Left lung (tissue), 10 donors: ENCODE results near the gene LEFTY2. TPM values are rescaled to one million over a fixed set of nuclear protein-coding genes. Genes with fewer than 3 reads are reported as not detected.

Source experiments
- ATAC-seq: fragments of 200-7000 bp; cut with Tn5 transposase; one replicate; pipeline ENCODE4 v1.9.1; 2020; ENCODE audit warnings: moderate library complexity
- DNase-seq, 4 donors: peaks; one replicate each; pipeline ENCODE4 v3.0.0-alpha.2; 2013 to 2020
- H3K27ac ChIP-seq, 2 donors: fragments of 200-600 bp; sonication (generic) in 1 of 2; one replicate each; pipeline versions ENCODE4 v1.5.0 to v1.8.0; 2020 to 2021
- H3K27me3 ChIP-seq, 2 donors: fragments of 200-600 bp; sonication (generic) in 1 of 2; one replicate each; pipeline versions ENCODE4 v1.5.0 to v1.8.0; 2020 to 2021
- H3K36me3 ChIP-seq, 2 donors: fragments of 200-600 bp; sonication (generic) in 1 of 2; one replicate each; pipeline versions ENCODE4 v1.5.0 to v1.8.0; 2020 to 2021
- H3K4me1 ChIP-seq, 2 donors: fragments of 200-600 bp; one replicate each; pipeline ENCODE4 v1.8.0; 2021
- H3K4me3 ChIP-seq, 2 donors: fragments of 200-600 bp; sonication (generic) in 1 of 2; one replicate each; pipeline versions ENCODE4 v1.5.0 to v1.8.0; 2020 to 2021; ENCODE audit warnings: mild to moderate bottlenecking in 1 of 2
- H3K9me3 ChIP-seq, 2 donors: fragments of 200-600 bp; sonication (generic) in 1 of 2; one replicate each; pipeline versions ENCODE4 v1.5.0 to v1.8.0; 2020 to 2021
- intact Hi-C, 2 donors: fragments of 100-400 bp; cut with DNase I; formaldehyde crosslinking; loops; one replicate each; pipeline versions ENCODE4 v1.11.2 to v1.14.2; 2022
- polyA plus RNA-seq, 6 donors: library from polyadenylated mRNA; unstranded; fragments of 120-200 nt; gene quantifications; one replicate each; pipeline ENCODE4 v1.2.1, GENCODE V29; 2013; ENCODE audit not compliant: insufficient read length in 6 of 6
- total RNA-seq, 2 donors: library from RNA; stranded (reverse); fragmentation: NEBNext Ultra II Directional; extraction: Animal tissue kit (Norgen Biotek cat#: 25700); gene quantifications; one replicate each; pipeline ENCODE4 v1.2.1, GENCODE V29; 2021
- TF ChIP-seq, protein P1 (sequence below), 2 donors: fragments of 200-600 bp; sonication (generic) in 1 of 2; IDR thresholded peaks; one replicate each; pipeline versions ENCODE4 v1.5.0 to v1.8.0; 2021; ENCODE audit warnings: antibody characterized with exemption in 2 of 2
- donor health status: DM: no; HTN: yes; CAD: no.
- donor health status: DM: no; HTN: no; CAD: no.

The LEFTY2 gene
- total and polyA plus RNA-seq, 8 donors = 0.17 to 2.4 (median 1.3) TPM; not detected in 1

DNA sequence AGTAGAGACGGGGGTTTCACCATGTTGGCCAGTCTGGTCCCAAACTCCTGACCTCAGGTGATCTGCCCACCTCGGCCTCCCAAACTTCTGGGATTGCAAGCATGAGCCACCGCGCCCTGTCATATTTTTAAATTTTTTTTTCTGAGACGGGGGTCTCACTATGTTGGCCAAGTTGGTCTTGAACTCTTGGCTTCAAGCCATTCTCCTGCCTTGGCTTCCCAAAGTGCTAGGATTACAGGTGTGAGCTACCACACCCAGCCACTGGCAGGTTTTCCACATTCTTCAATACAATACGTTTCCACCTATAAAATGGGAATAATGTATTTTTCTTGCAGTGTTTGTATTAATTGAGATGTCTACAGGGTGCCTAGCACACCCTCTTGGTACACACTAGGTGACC, 48.7 kb downstream of the LEFTY2 start:
- H3K4me3 ChIP-seq = no peak overlapping the region
- ATAC-seq (no peak), DNase-seq (no peak)
- TF ChIP-seq, protein P1, sequence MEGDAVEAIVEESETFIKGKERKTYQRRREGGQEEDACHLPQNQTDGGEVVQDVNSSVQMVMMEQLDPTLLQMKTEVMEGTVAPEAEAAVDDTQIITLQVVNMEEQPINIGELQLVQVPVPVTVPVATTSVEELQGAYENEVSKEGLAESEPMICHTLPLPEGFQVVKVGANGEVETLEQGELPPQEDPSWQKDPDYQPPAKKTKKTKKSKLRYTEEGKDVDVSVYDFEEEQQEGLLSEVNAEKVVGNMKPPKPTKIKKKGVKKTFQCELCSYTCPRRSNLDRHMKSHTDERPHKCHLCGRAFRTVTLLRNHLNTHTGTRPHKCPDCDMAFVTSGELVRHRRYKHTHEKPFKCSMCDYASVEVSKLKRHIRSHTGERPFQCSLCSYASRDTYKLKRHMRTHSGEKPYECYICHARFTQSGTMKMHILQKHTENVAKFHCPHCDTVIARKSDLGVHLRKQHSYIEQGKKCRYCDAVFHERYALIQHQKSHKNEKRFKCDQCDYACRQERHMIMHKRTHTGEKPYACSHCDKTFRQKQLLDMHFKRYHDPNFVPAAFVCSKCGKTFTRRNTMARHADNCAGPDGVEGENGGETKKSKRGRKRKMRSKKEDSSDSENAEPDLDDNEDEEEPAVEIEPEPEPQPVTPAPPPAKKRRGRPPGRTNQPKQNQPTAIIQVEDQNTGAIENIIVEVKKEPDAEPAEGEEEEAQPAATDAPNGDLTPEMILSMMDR (IDR thresholded peaks at IDR 0.05) = no peak
- H3K4me1 ChIP-seq = peaks cover 0 to 10% of the 10 kb centered on the region in 2 donors
- H3K27ac ChIP-seq = no peak overlapping the region
- H3K36me3 ChIP-seq = no peaks in the 10 kb centered on the region
- H3K9me3 ChIP-seq = no peaks in the 10 kb centered on the region
- intact Hi-C loops = no loop called here
- peaks cover 0 to 6% of the 10 kb centered on the region in 2 donors for H3K27me3 ChIP-seq

DNA sequence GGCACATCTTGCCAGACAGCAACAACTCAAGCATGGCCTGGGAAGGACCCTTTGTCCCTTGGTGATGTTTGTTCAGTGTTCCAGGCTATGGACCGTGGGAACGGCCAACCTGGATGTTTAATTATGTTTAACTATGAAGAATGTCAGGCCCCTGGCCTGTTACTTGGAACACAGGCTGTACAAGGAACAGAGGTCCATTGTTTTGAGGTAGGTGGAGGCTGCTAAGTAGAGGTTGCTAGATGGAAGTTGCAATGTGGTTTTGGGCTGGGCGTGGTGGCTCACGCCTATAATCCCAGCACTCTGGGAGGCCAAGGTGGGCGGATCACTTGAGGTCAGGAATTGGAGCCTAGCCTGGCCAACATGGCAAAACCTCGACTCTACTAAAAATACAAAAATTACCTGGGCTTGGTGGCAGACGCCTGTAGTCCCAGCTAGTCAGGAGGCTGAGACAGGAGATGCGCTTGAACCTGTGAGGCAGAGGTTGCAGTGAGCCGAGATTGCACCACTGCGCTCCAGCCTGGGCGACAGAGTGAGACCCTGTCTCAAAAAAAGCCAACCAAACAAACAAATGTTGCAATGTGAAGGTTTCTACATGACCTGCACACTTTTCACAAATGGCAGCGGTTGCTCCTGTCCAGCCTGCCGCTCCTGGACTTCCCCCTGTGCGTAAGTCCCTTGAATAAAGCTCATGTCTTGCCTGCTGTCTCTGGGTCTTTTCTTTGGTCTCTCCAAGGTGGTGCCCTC, 49.6 kb downstream of the LEFTY2 start:
- intact Hi-C loops = no loop called here
- DNase-seq = no peak
- Histone ChIP-seq H3K27me3 (peaks cover 0 to 6% of the 10 kb centered on the region in 2 donors), H3K9me3 (no peaks in the 10 kb centered on the region), H3K27ac (no peak overlapping the region), H3K4me1 (peaks cover 0 to under 1% of the 10 kb centered on the region in 2 donors), H3K4me3 (no peak overlapping the region), H3K36me3 (no peaks in the 10 kb centered on the region)
- TF ChIP-seq, protein P1 (IDR thresholded peaks at IDR 0.05) = no peak
- no peak for ATAC-seq

DNA sequence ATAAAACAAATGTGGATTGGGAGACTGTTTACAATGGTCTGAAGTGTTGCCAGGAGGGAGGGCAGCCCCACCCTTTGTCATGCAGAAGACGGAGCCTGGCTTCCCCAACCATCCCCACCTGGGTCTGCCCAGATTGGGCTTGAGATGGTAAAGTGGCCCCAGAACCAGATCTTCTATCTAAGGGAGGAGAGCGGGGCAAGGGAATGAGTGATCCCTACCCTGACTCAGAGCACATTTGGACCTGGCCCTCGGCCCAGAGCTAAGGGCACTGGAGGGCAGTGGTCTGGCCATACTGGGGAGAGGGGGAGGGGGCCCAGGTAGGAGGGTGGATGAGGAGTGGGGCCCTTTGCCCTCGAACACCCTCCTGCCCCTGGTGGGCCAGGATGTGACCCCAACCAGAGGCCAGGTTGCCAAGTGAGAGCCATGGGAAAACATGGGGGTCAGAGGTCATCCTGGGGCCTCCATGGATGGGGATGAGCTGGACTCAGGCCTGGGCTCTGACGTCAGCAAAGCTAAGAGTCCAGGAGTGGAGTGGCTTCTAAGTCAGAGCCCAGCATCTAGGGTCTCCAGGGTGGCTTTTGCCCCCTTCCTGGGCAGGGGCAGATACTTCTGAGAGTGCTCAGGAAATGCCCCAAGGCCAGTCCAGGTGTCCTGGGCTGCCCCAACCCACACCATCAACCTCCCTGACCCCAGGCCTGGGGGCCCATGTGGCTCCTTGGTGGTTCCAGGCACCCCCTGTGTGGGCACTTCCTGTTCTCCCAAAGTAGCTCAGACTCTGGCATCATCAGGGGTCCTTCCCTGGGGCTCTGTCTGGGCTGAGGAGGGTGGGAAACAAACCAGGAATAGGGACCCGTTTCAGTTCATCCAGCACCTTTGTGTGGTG, 50.4 kb downstream of the LEFTY2 start:
- H3K27ac ChIP-seq = no peak overlapping the region
- ATAC-seq = no peak

DNA sequence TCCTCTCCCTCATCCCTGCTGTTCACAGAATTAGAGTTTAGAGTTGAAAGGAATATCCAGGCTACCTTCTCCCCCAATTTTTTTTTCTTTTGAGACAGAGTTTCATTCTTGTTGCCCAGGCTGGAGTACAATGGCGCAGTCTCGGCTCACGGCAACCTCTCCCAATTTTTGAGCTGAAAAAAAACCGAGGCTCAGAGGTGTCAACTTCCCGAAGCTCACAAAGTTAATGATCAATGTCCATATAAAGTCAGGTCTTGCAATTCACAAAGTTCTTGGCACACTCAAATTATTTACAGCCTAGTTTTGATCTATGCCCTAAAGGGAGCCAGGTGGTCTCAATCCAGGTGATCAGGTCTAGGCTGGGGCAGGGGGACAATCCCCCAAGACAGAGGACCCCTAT, 51.3 kb downstream of the LEFTY2 start:
- no peaks in the 10 kb centered on the region for H3K4me1 ChIP-seq
- H3K27ac ChIP-seq = no peak overlapping the region
- no peaks in the 10 kb centered on the region for H3K36me3 ChIP-seq
- TF ChIP-seq, protein P1 (IDR thresholded peaks at IDR 0.05) = no peak
- DNase-seq = no peak
- H3K9me3 ChIP-seq = no peaks in the 10 kb centered on the region
- no peak for ATAC-seq
- H3K27me3 ChIP-seq = peaks cover 0 to 6% of the 10 kb centered on the region in 2 donors
- no peak overlapping the region for H3K4me3 ChIP-seq
- intact Hi-C loops = no loop called here

More for the DNA sequence above, 50.4 kb downstream of the LEFTY2 start:
- H3K36me3 ChIP-seq = no peaks in the 10 kb centered on the region
- no peak overlapping the region for H3K4me3 ChIP-seq
- no peak for DNase-seq
- peaks cover 0 to 6% of the 10 kb centered on the region in 2 donors for H3K27me3 ChIP-seq
- TF ChIP-seq, protein P1 (IDR thresholded peaks at IDR 0.05) = no peak
- no peaks in the 10 kb centered on the region for H3K9me3 ChIP-seq
- H3K4me1 ChIP-seq = no peaks in the 10 kb centered on the region
- intact Hi-C loops = no loop called here
